Measurements from ENCODE around the gene DTNB. TPM values are rescaled to one million over a fixed set of nuclear protein-coding genes. Genes with fewer than 3 reads are reported as not detected.
A peak's percentile ranks its signal among the peaks of the same experiment; 100 is the strongest.

Gene DTNB
- total RNA-seq, 2 experiments from 2014 or later, result 20.8 to 25.1 TPM

DNA sequence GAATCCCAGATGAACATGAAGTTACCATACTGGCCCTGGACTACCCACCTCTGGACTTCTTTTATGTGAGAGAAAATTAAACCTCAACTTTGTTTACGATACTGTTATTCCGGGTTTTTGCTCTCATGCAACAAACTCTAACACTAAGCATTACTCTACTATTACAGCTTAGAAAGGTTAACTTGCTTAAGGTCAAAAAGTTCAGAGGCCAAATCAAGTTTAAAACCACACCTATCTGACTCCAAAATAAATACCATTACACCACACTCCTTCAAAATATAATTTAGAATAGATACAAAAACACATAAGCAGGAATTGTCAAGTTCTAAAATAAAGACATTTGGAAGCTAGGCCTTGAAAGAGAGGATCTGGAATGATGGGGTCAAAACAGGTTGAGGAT, 75.0 kb downstream of the DTNB start:
- DNase-seq, result no peak
- Mint-ChIP-seq H3K27ac (no peak overlapping the region), H3K9me3 (no peaks in the 10 kb centered on the region), H3K4me1 (ENCODE audit: low read depth) (peaks cover 25% of the 10 kb centered on the region), H3K36me3 (peaks cover 2% of the 10 kb centered on the region), H3K27me3 (no peaks in the 10 kb centered on the region), H3K4me3 (no peak overlapping the region)
- intact Hi-C loops (cut with micrococcal nuclease), result no loop called here
- POLR2A ChIA-PET, result interaction anchor here (0.6 kb wide), 1 partner anchor 285 kb away, joined by 5 read pairs; no protein-coding TSS in a partner anchor
- CTCF ChIA-PET, result interaction anchor here (1.5 to 2.0 kb wide), 4 partner anchors 9 to 236 kb away, joined by 4 to 10 read pairs (median 6); no protein-coding TSS in a partner anchor

GRCh38 chr2:25597881-25598280, 75.5 kb downstream of the DTNB start:
- POLR2A ChIA-PET, result no interaction called here
- CTCF ChIA-PET, result interaction anchor here (1.5 to 2.0 kb wide), 4 partner anchors 9 to 236 kb away, joined by 4 to 10 read pairs (median 6); no protein-coding TSS in a partner anchor
- peaks cover 28% of the 10 kb centered on the region for H3K4me1 Mint-ChIP-seq (ENCODE audit: low read depth)
- no peaks in the 10 kb centered on the region for H3K27me3 Mint-ChIP-seq
- peaks cover 2% of the 10 kb centered on the region for H3K36me3 Mint-ChIP-seq
- intact Hi-C loops (cut with micrococcal nuclease), result no loop called here
- DNase-seq, result no peak
- H3K4me3 Mint-ChIP-seq, result no peak overlapping the region
- H3K27ac Mint-ChIP-seq, result no peak overlapping the region
- no peaks in the 10 kb centered on the region for H3K9me3 Mint-ChIP-seq

GRCh38 chr2:25596516-25597244, 76.7 kb downstream of the DTNB start:
- CTCF ChIA-PET, result interaction anchor here (1.5 to 3.2 kb wide), 2 partner anchors 10 kb away, joined by 4 to 12 read pairs; no protein-coding TSS in a partner anchor
- Mint-ChIP-seq H3K36me3 (peaks cover 2% of the 10 kb centered on the region), H3K4me3 (no peak overlapping the region), H3K4me1 (ENCODE audit: low read depth) (peaks cover 33% of the 10 kb centered on the region), H3K9me3 (no peaks in the 10 kb centered on the region), H3K27me3 (no peaks in the 10 kb centered on the region), H3K27ac (no peak overlapping the region)
- no peak for DNase-seq
- POLR2A ChIA-PET, result no interaction called here
- intact Hi-C loops (cut with micrococcal nuclease), result no loop called here

GRCh38 chr2:25595393-25595792, 78.0 kb downstream of the DTNB start:
- CTCF ChIA-PET, result interaction anchor here (0.6 to 3.2 kb wide), 2 partner anchors 12 to 104 kb away, joined by 3 to 12 read pairs; no protein-coding TSS in a partner anchor
- Mint-ChIP-seq H3K9me3 (no peaks in the 10 kb centered on the region), H3K27ac (no peak overlapping the region), H3K4me1 (ENCODE audit: low read depth) (peaks cover 30% of the 10 kb centered on the region), H3K27me3 (no peaks in the 10 kb centered on the region), H3K4me3 (no peak overlapping the region), H3K36me3 (peaks cover 2% of the 10 kb centered on the region)
- no peak for DNase-seq
- intact Hi-C loops (cut with micrococcal nuclease), result no loop called here
- POLR2A ChIA-PET, result no interaction called here

DNA sequence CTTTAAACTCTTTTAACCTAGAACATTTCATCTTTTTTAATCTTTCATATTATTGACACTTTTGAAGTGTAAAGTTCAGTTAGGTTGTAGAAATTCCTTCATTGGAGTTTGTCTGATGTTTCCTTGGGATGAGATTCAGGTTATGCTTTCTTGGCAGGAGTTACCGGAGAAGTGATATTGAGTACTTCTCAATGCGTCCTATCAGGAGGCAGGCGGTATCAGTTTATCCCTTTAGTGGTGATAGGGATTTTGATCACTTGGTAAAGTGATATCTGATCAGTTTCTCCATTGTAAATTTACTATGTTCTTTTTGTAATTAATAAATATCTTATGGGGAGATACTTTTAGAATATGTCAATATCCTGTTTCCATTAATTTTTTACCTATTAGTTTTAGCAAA, 78.4 kb downstream of the DTNB start:
- Mint-ChIP-seq H3K27ac (no peak overlapping the region), H3K9me3 (no peaks in the 10 kb centered on the region), H3K4me1 (ENCODE audit: low read depth) (peaks cover 30% of the 10 kb centered on the region), H3K4me3 (no peak overlapping the region), H3K27me3 (no peaks in the 10 kb centered on the region), H3K36me3 (peaks cover 2% of the 10 kb centered on the region)
- no peak for DNase-seq
- intact Hi-C loops (cut with micrococcal nuclease), result no loop called here
- POLR2A ChIA-PET, result no interaction called here
- CTCF ChIA-PET, result interaction anchor here (3.2 kb wide), 1 partner anchor 12 kb away, joined by 12 read pairs; no protein-coding TSS in a partner anchor

- peaks cover 22% of the 10 kb centered on the region for H3K4me1 Mint-ChIP-seq (ENCODE audit: low read depth)
- H3K27ac Mint-ChIP-seq, result no peak overlapping the region
- peaks cover 2% of the 10 kb centered on the region for H3K36me3 Mint-ChIP-seq
- CTCF ChIA-PET, result no interaction called here
- H3K27me3 Mint-ChIP-seq, result no peaks in the 10 kb centered on the region
- H3K9me3 Mint-ChIP-seq, result no peaks in the 10 kb centered on the region
- intact Hi-C loops (cut with micrococcal nuclease), result no loop called here
- DNase-seq, result no peak
- POLR2A ChIA-PET, result interaction anchor here (0.7 kb wide), 1 partner anchor 552 kb away, joined by 3 read pairs; no protein-coding TSS in a partner anchor
- no peak overlapping the region for H3K4me3 Mint-ChIP-seq
Measured at GRCh38 chr2:25592766-25593292, 80.5 kb downstream of the DTNB start.

- Mint-ChIP-seq H3K27ac (no peak overlapping the region), H3K27me3 (no peaks in the 10 kb centered on the region), H3K4me1 (ENCODE audit: low read depth) (peaks cover 34% of the 10 kb centered on the region), H3K9me3 (no peaks in the 10 kb centered on the region), H3K4me3 (no peak overlapping the region), H3K36me3 (no peaks in the 10 kb centered on the region)
- CTCF ChIA-PET, result interaction anchor here (1.0 to 1.5 kb wide), 3 partner anchors 16 to 229 kb away, joined by 3 to 5 read pairs (median 5); no protein-coding TSS in a partner anchor
- POLR2A ChIA-PET, result interaction anchor here (1.4 kb wide), 1 partner anchor 33 kb away, joined by 5 read pairs; no protein-coding TSS in a partner anchor
- intact Hi-C loops (cut with micrococcal nuclease), result no loop called here
- no peak for DNase-seq
Measured at GRCh38 chr2:25590921-25591505, 82.4 kb downstream of the DTNB start.

DNA sequence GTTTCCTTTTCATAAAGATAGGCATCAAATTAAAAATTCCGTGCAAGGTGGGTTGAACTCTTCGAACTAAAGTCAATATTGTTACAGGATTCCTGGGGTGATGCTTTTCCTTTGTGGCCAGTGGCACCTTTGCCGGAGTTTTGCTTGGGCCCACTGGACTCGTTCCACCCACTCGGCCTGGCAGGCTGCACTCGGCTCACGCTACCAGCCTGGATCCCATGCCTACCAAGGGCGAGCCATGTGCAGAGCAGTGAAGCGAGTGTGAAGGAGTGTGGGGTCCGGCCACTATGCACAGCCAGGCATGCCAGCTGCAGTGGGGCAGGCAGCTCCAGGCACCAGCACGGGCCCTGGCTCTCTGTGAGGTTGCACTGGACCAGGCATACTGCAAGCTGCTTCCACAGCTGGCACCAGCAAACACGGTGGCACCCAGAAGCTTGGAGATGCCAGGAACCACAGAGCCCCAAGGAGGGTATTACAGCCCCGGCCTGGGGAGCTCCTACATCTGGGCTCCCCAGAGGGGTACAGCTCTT, 83.6 kb downstream of the DTNB start:
- Mint-ChIP-seq H3K4me3 (no peak overlapping the region), H3K4me1 (ENCODE audit: low read depth) (peaks cover 35% of the 10 kb centered on the region), H3K36me3 (no peaks in the 10 kb centered on the region), H3K9me3 (no peaks in the 10 kb centered on the region), H3K27ac (no peak overlapping the region), H3K27me3 (no peaks in the 10 kb centered on the region)
- no peak for DNase-seq
- POLR2A ChIA-PET, result interaction anchor here (1.4 kb wide), 1 partner anchor 32 kb away, joined by 5 read pairs; no protein-coding TSS in a partner anchor
- intact Hi-C loops (cut with micrococcal nuclease), result no loop called here
- CTCF ChIA-PET, result interaction anchor here (1.4 to 1.5 kb wide), 2 partner anchors 18 to 228 kb away, joined by 5 read pairs; no protein-coding TSS in a partner anchor

GRCh38 chr2:25588576-25588975, 84.8 kb downstream of the DTNB start:
- intact Hi-C loops (cut with micrococcal nuclease), result no loop called here
- no peaks in the 10 kb centered on the region for H3K9me3 Mint-ChIP-seq
- CTCF ChIA-PET, result interaction anchor here (1.6 kb wide), 1 partner anchor 18 kb away, joined by 4 read pairs; no protein-coding TSS in a partner anchor
- H3K27me3 Mint-ChIP-seq, result no peaks in the 10 kb centered on the region
- DNase-seq, result no peak
- POLR2A ChIA-PET, result interaction anchor here (0.6 kb wide), 1 partner anchor 167 kb away, joined by 3 read pairs; no protein-coding TSS in a partner anchor
- no peak overlapping the region for H3K27ac Mint-ChIP-seq
- H3K4me3 Mint-ChIP-seq, result no peak overlapping the region
- peaks cover 34% of the 10 kb centered on the region for H3K4me1 Mint-ChIP-seq (ENCODE audit: low read depth)
- no peaks in the 10 kb centered on the region for H3K36me3 Mint-ChIP-seq

DNA sequence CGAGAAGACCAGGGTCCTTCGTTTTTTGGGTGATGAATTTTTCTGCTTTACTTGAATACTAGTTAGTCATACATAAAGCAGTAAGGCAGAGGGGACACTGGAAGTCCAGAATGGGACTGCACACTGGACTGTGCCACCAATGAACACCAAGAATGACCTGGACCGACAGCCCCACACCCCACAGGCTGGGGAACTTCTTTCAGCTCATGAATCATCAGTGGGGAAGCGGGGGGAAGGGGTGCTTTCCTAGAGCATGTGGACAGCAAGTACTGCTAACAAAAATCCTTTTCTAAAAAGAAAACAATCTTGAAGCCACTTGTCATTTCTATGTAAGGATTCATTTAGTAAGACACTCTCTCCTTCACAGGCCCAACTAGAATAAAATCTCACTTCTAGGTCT, 86.0 kb downstream of the DTNB start:
- H3K27ac Mint-ChIP-seq, result no peak overlapping the region
- H3K27me3 Mint-ChIP-seq, result no peaks in the 10 kb centered on the region
- no peaks in the 10 kb centered on the region for H3K9me3 Mint-ChIP-seq
- POLR2A ChIA-PET, result interaction anchor here (1.0 to 1.1 kb wide), 2 partner anchors 27 to 29 kb away, joined by 3 read pairs; no protein-coding TSS in a partner anchor
- peak; percentile 73 for DNase-seq
- intact Hi-C loops (cut with micrococcal nuclease), result no loop called here
- H3K4me1 Mint-ChIP-seq (ENCODE audit: low read depth), result peaks cover 26% of the 10 kb centered on the region
- H3K4me3 Mint-ChIP-seq, result no peak overlapping the region
- H3K36me3 Mint-ChIP-seq, result no peaks in the 10 kb centered on the region
- CTCF ChIA-PET, result interaction anchor here (1.5 to 1.6 kb wide), 2 partner anchors 10 to 19 kb away, joined by 4 read pairs; no protein-coding TSS in a partner anchor

GRCh38 chr2:25586726-25587144, 86.6 kb downstream of the DTNB start:
- peak overlapping the region; percentile 70 for H3K27ac Mint-ChIP-seq
- H3K4me1 Mint-ChIP-seq (ENCODE audit: low read depth), result peaks cover 20% of the 10 kb centered on the region
- POLR2A ChIA-PET, result interaction anchor here (1.0 to 1.1 kb wide), 2 partner anchors 26 to 28 kb away, joined by 3 read pairs; no protein-coding TSS in a partner anchor
- intact Hi-C loops (cut with micrococcal nuclease), result loop anchor here (1.0 kb wide), 1 partner anchor 28 kb away; no protein-coding TSS in a partner anchor
- peak overlapping the region; percentile 10 for H3K4me3 Mint-ChIP-seq
- peak; percentile 65 for DNase-seq
- CTCF ChIA-PET, result interaction anchor here (1.5 to 1.9 kb wide), 3 partner anchors 11 to 134 kb away, joined by 4 read pairs; no protein-coding TSS in a partner anchor
- no peaks in the 10 kb centered on the region for H3K9me3 Mint-ChIP-seq
- H3K27me3 Mint-ChIP-seq, result no peaks in the 10 kb centered on the region
- no peaks in the 10 kb centered on the region for H3K36me3 Mint-ChIP-seq
